H1 (cell line): ENCODE measurements around the gene MBD1. TPM values are rescaled to one million over a fixed set of nuclear protein-coding genes. Genes with fewer than 3 reads are reported as not detected.

Experiments used
- CTCF ChIA-PET: fragments of 300-600 bp; sonication (Branson Sonifier 250); formaldehyde crosslinking; loops from one replicate; lab custom pipeline; 2021; ENCODE audit not compliant: partially characterized antibody; lab: Charles Lee
- POLR2A ChIA-PET: fragments of 300-600 bp; sonication (Branson Sonifier 250); formaldehyde crosslinking; loops from one replicate; lab custom pipeline; 2021; ENCODE audit warnings: inconsistent platforms; ENCODE audit not compliant: partially characterized antibody; lab: Charles Lee
- DNase-seq, 2 experiments: peaks; one replicate each; pipeline versions ENCODE4 v3.0.0 to v3.0.0-alpha.2; 2010 to 2022; ENCODE audit warnings: low spot score in 2 of 2, low read depth in 1 of 2, mixed read lengths in 1 of 2
- FAIRE-seq: peaks from 2 replicates; lab custom pipeline; 2011; peaks lifted over from hg19 to GRCh38; lab: Jason Lieb, UNC
- H2AFZ ChIP-seq: 2 replicates; pipeline ENCODE4 v1.8.1; 2012; ENCODE audit warnings: low read length, inconsistent platforms
- H2AK5ac ChIP-seq: 2 replicates; pipeline ENCODE4 v1.6.1; 2013; ENCODE audit warnings: low read depth, low read length
- H2BK120ac ChIP-seq: replicated peaks from 2 replicates; pipeline ENCODE3; 2013; ENCODE audit warnings: low read depth, low read length, inconsistent platforms
- H2BK12ac ChIP-seq: 2 replicates; pipeline ENCODE4 v1.6.1; 2013; ENCODE audit warnings: low read depth, low read length
- H2BK15ac ChIP-seq: 2 replicates; pipeline ENCODE4 v1.6.1; 2013; ENCODE audit warnings: low read length
- H2BK20ac ChIP-seq: 2 replicates; pipeline ENCODE4 v1.6.1; 2013; ENCODE audit warnings: low read length
- H2BK5ac ChIP-seq: 2 replicates; pipeline ENCODE4 v1.6.1; 2013; ENCODE audit warnings: low read depth, low read length
- H3K14ac ChIP-seq: 2 replicates; pipeline ENCODE4 v1.6.1; 2013; ENCODE audit warnings: inconsistent platforms; ENCODE audit not compliant: insufficient read length
- H3K18ac ChIP-seq: 2 replicates; pipeline ENCODE4 v1.6.1; 2013; ENCODE audit warnings: low read length; ENCODE audit errors: extremely low read depth
- H3K23ac ChIP-seq: 2 replicates; pipeline ENCODE4 v1.6.1; 2013; ENCODE audit warnings: inconsistent platforms; ENCODE audit not compliant: insufficient read length
- H3K23me2 ChIP-seq: 2 replicates; pipeline ENCODE4 v1.6.1; 2013; ENCODE audit warnings: low read depth, low read length
- H3K27ac ChIP-seq: 2 replicates; pipeline ENCODE4 v1.6.1; 2011; ENCODE audit warnings: low read depth, low read length, inconsistent platforms
- H3K27me3 ChIP-seq, 4 experiments: replicated peaks in 1 of 4; 1 replicate in 1 of 4; 2 replicates in 3 of 4; pipeline versions ENCODE4 v1.6.1 to v1.8.1; 2011 to 2013; ENCODE audit warnings: low read length in 3 of 4, mild to moderate bottlenecking in 3 of 4, inconsistent platforms in 2 of 4, mixed read lengths in 2 of 4, moderate library complexity in 1 of 4; ENCODE audit not compliant: control insufficient read depth in 3 of 4, insufficient read depth in 3 of 4; ENCODE audit errors: extremely low read depth in 1 of 4
- H3K36me3 ChIP-seq, 4 experiments: 2 replicates each; pipeline versions ENCODE4 v1.6.1 to v1.8.1; 2011 to 2013; ENCODE audit warnings: mild to moderate bottlenecking in 4 of 4, low read length in 3 of 4, moderate library complexity in 2 of 4, control low read depth in 1 of 4, inconsistent platforms in 1 of 4; ENCODE audit not compliant: insufficient read depth in 4 of 4, control insufficient read depth in 2 of 4
- H3K4ac ChIP-seq: replicated peaks from 2 replicates; pipeline ENCODE3; 2013; ENCODE audit warnings: low read length, low read depth, mixed read lengths, inconsistent platforms; ENCODE audit not compliant: insufficient read length
- H3K4me1 ChIP-seq, 4 experiments: replicated peaks in 1 of 4; 1 replicate in 1 of 4; 2 replicates in 3 of 4; pipeline versions ENCODE4 v1.6.1 to v1.8.1; 2011 to 2013; ENCODE audit warnings: low read length in 3 of 4, inconsistent platforms in 2 of 4, mixed read lengths in 1 of 4; ENCODE audit not compliant: insufficient read depth in 4 of 4, control insufficient read depth in 3 of 4
- H3K4me2 ChIP-seq, 2 experiments: 2 replicates each; pipeline versions ENCODE4 v1.6.1 to v1.8.1; 2011 to 2013; ENCODE audit warnings: low read depth in 2 of 2, low read length in 2 of 2, control low read depth in 1 of 2, inconsistent platforms in 1 of 2, mild to moderate bottlenecking in 1 of 2; ENCODE audit not compliant: insufficient read depth in 1 of 2
- H3K4me3 ChIP-seq, 4 experiments: fragments of 200-600, 300-600 bp in 1 of 4; sonication (generic), shearing (Covaris generic), sonication (Bioruptor Twin) in 1 of 4; 2 replicates each; pipeline versions ENCODE4 v1.5.1 to v1.8.1; 2011 to 2016; ENCODE audit warnings: low read length in 4 of 4, low read depth in 3 of 4, control low read depth in 2 of 4, inconsistent platforms in 2 of 4, mild to moderate bottlenecking in 2 of 4, mixed read lengths in 1 of 4, moderate library complexity in 1 of 4; ENCODE audit not compliant: insufficient read depth in 2 of 4; ENCODE audit errors: extremely low read depth in 1 of 4
- H3K56ac ChIP-seq: replicated peaks from 2 replicates; pipeline ENCODE3; 2013; ENCODE audit warnings: low read depth, mild to moderate bottlenecking, mixed read lengths, low read length, inconsistent platforms; ENCODE audit not compliant: insufficient read length
- H3K79me1 ChIP-seq: 2 replicates; pipeline ENCODE4 v1.6.1; 2013; ENCODE audit warnings: low read depth, low read length, control low read depth
- H3K79me2 ChIP-seq, 2 experiments: 2 replicates each; pipeline versions ENCODE4 v1.6.1 to v1.8.1; 2012 to 2013; ENCODE audit warnings: low read length in 2 of 2, mild to moderate bottlenecking in 2 of 2, inconsistent platforms in 1 of 2; ENCODE audit not compliant: insufficient read depth in 2 of 2, control insufficient read depth in 1 of 2
- H3K9ac ChIP-seq, 4 experiments: replicated peaks in 1 of 4; 1 replicate in 1 of 4; 2 replicates in 3 of 4; pipeline versions ENCODE4 v1.6.1 to v1.8.1; 2011 to 2013; ENCODE audit warnings: low read depth in 3 of 4, low read length in 3 of 4, control low read depth in 2 of 4, mild to moderate bottlenecking in 2 of 4, moderate library complexity in 2 of 4, inconsistent platforms in 1 of 4; ENCODE audit errors: extremely low read depth in 1 of 4
- H3K9me3 ChIP-seq, 2 experiments: 2 replicates each; pipeline versions ENCODE4 v1.6.1 to v1.8.1; 2012 to 2013; ENCODE audit warnings: mild to moderate bottlenecking in 2 of 2, moderate library complexity in 2 of 2, control low read depth in 1 of 2, inconsistent platforms in 1 of 2, low read depth in 1 of 2, low read length in 1 of 2, mixed read lengths in 1 of 2; ENCODE audit not compliant: insufficient read depth in 2 of 2
- H4K20me1 ChIP-seq, 2 experiments: replicated peaks in 1 of 2; 2 replicates each; pipeline versions ENCODE3 to v1.8.1; 2011 to 2013; ENCODE audit warnings: inconsistent platforms in 2 of 2, low read length in 2 of 2, mild to moderate bottlenecking in 1 of 2; ENCODE audit not compliant: insufficient read depth in 2 of 2, control insufficient read depth in 1 of 2
- H4K5ac ChIP-seq: 2 replicates; pipeline ENCODE4 v1.6.1; 2013; ENCODE audit warnings: low read length, low read depth, mixed read lengths, inconsistent platforms; ENCODE audit not compliant: insufficient read length
- H4K8ac ChIP-seq: 2 replicates; pipeline ENCODE4 v1.8.0; 2013; ENCODE audit warnings: mild to moderate bottlenecking, moderate library complexity, low read length, inconsistent platforms; ENCODE audit not compliant: insufficient read depth; ENCODE audit errors: extremely low read depth
- H4K91ac ChIP-seq: replicated peaks from 2 replicates; pipeline ENCODE3; 2013; ENCODE audit warnings: low read length, mixed read lengths, inconsistent platforms; ENCODE audit not compliant: insufficient read length
- BRCA1 ChIP-seq: IDR thresholded peaks from 2 replicates; pipeline ENCODE4 v1.6.1; 2012; ENCODE audit warnings: low read depth, low read length, improper control_type of control experiment
- CHD2 ChIP-seq: IDR thresholded peaks from 2 replicates; pipeline ENCODE4 v1.6.1; 2012; ENCODE audit warnings: low read length, improper control_type of control experiment
- CTBP2 ChIP-seq: IDR thresholded peaks from 2 replicates; pipeline ENCODE4 v1.7.0; 2011; ENCODE audit warnings: borderline replicate concordance, mild to moderate bottlenecking, moderate library complexity, mixed read lengths, low read length; ENCODE audit not compliant: insufficient read depth, insufficient read length
- GABPA ChIP-seq: IDR thresholded peaks from 2 replicates; pipeline ENCODE4 v1.6.1; 2011; ENCODE audit warnings: mild to moderate bottlenecking, low read length, moderate library complexity, borderline replicate concordance; ENCODE audit not compliant: insufficient read depth
- HDAC2 ChIP-seq, 2 experiments: fragments of 300-600 bp in 1 of 2; sonication (generic) in 1 of 2; IDR thresholded peaks; 2 replicates each; pipeline ENCODE4 v1.6.1; 2011 to 2012; ENCODE audit warnings: low read depth in 2 of 2, low read length in 2 of 2, mild to moderate bottlenecking in 2 of 2, moderate library complexity in 2 of 2, borderline replicate concordance in 1 of 2, inconsistent platforms in 1 of 2
- KDM4A ChIP-seq: IDR thresholded peaks from one replicate; pipeline ENCODE4 v1.7.1; 2012; ENCODE audit warnings: low read depth, mild to moderate bottlenecking, moderate library complexity, low read length, inconsistent platforms; ENCODE audit not compliant: severe bottlenecking
- NANOG ChIP-seq: IDR thresholded peaks from 2 replicates; pipeline ENCODE4 v1.6.1; 2011; ENCODE audit warnings: low read length, low read depth, mild to moderate bottlenecking, inconsistent platforms; ENCODE audit not compliant: insufficient read depth, poor library complexity, severe bottlenecking
- NRF1 ChIP-seq: IDR thresholded peaks from 2 replicates; pipeline ENCODE4 v1.6.1; 2011; ENCODE audit warnings: mild to moderate bottlenecking, low read depth, low read length, improper control_type of control experiment
- RBBP5 ChIP-seq: IDR thresholded peaks from 2 replicates; pipeline ENCODE4 v1.7.1; 2012; ENCODE audit warnings: low read depth, mild to moderate bottlenecking, inconsistent platforms, low read length, moderate library complexity, borderline replicate concordance
- WGBS, 2 experiments: shearing (Covaris generic) in 1 of 2; methylation state at CpG; one replicate each; pipeline versions ENCODE4 v1.1.6 to v1.1.7; 2013 to 2015; ENCODE audit warnings: low lambda C conversion rate in 2 of 2, mixed read lengths in 2 of 2, inconsistent platforms in 1 of 2, low coverage in 1 of 2, missing lambda C conversion rate in 1 of 2; ENCODE audit not compliant: insufficient replicate concordance in 2 of 2, insufficient coverage in 1 of 2, insufficient read length in 1 of 2; ENCODE audit errors: extremely low coverage in 1 of 2, missing lambda C conversion rate in 1 of 2; 5-methylcytosine and 5-hydroxymethylcytosine counted together
- polyA plus RNA-seq, 7 experiments: library from polyadenylated mRNA; depleted of rRNA in 3 of 7; stranded (reverse) in 5 of 7; unstranded in 2 of 7; fragments of >200 nt in 5 of 7; fragments of 200-250 nt in 2 of 7; gene quantifications; 1 replicate in 5 of 7; 2 replicates in 1 of 7; 4 replicates in 1 of 7; pipeline versions ENCODE4 v1.2.1 to v1.2.3, GENCODE V29; 2011 to 2013; ENCODE audit warnings: missing spikeins in 2 of 7, mixed read lengths in 2 of 7
- total RNA-seq: library from RNA; stranded (reverse); fragmentation: NEBNext Ultra II Directional; extraction: Animal tissue kit (Norgen Biotek cat#: 25700); gene quantifications from 2 replicates; pipeline ENCODE4 v1.2.1, GENCODE V29; 2021

MBD1 gene
- total and polyA plus RNA-seq, 2 of the 8 experiments (the other 6 are each of a cell fraction or from before 2014, with no cell fraction given), result 32.2 to 41.6 TPM

- Histone ChIP-seq H3K18ac (no peak overlapping the region), H3K27ac (no peak overlapping the region)
These were observed 32.6 kb upstream of the MBD1 start for GRCh38 chr18:50313873-50314460.

More at GRCh38 chr18:50313873-50314460, 32.6 kb upstream of the MBD1 start:
- Histone ChIP-seq H3K27me3 (no peaks in the 10 kb centered on the region; a peak in 1 of 7 replicates), H3K23me2 (no peaks in the 10 kb centered on the region), H2AFZ (no peak overlapping the region)
- no peak for DNase-seq
- TF ChIP-seq GABPA (no peak), RBBP5 (no peak), CHD2 (no peak), HDAC2 (IDR thresholded peaks at IDR 0.05; ENCODE audit: borderline replicate concordance in 1 of 2, low read depth in 2 of 2, low read length in 2 of 2) (no peak), BRCA1 (no peak), NANOG (no peak), CTBP2 (no peak), NRF1 (no peak), KDM4A (no peak)
- TF ChIP-seq, all 59 proteins: peak for 0
- H3K9ac ChIP-seq, result no peak overlapping the region
- no peak overlapping the region for H4K8ac ChIP-seq
- no peaks in the 10 kb centered on the region for H3K79me1 ChIP-seq
- no peak overlapping the region for H2BK15ac ChIP-seq
- H3K4me2 ChIP-seq, result no peak overlapping the region
- no peaks in the 10 kb centered on the region for H3K9me3 ChIP-seq
- ChIA-PET CTCF (interaction anchor here (1.3 to 1.4 kb wide), 2 partner anchors 26 to 43 kb away, joined by 3 to 5 read pairs; no protein-coding TSS in a partner anchor), POLR2A (no interaction called here)
- H2BK120ac ChIP-seq, result no peak overlapping the region
- no peak overlapping the region for H2BK12ac ChIP-seq
- no peaks in the 10 kb centered on the region for H3K36me3 ChIP-seq
- no peaks in the 10 kb centered on the region for H3K79me2 ChIP-seq
- H2BK20ac ChIP-seq, result no peak overlapping the region
- no peaks in the 10 kb centered on the region for H3K4me1 ChIP-seq
- H4K20me1 ChIP-seq, result no peaks in the 10 kb centered on the region
- no peak overlapping the region for H3K23ac ChIP-seq
- no peak overlapping the region for H2BK5ac ChIP-seq
- 86% methylated on average over 2 of the region's 2 CpGs; no CpG with 5 or more reads in 1 of the 2 experiments for WGBS, 2 experiments
- no peak overlapping the region for H2AK5ac ChIP-seq
- no peak overlapping the region for H3K14ac ChIP-seq
- no peak overlapping the region for H4K91ac ChIP-seq
- no peak overlapping the region for H3K4ac ChIP-seq
- H3K56ac ChIP-seq, result no peak overlapping the region
- H4K5ac ChIP-seq, result no peak overlapping the region
- H3K4me3 ChIP-seq, result no peak overlapping the region
- FAIRE-seq, result no peak
